Esophagus squamous epithelium (tissue), 5 donors: ENCODE data around the gene RBM19. TPM values are rescaled to one million over a fixed set of nuclear protein-coding genes. Genes with fewer than 3 reads are reported as not detected.

ENCODE experiments used
- DNase-seq: peaks from one replicate; lab custom pipeline; 2025; lab: John Stamatoyannopoulos, UW
- H3K27ac ChIP-seq, 4 donors: fragments of 200-600 bp; sonication (generic); one replicate each; pipeline ENCODE4 v1.5.1; 2016 to 2019; ENCODE audit warnings: mild to moderate bottlenecking in 1 of 4
- H3K27me3 ChIP-seq, 4 donors: fragments of 200-600 bp; sonication (generic); 1 replicate in 3 of 4; 2 replicates in 1 of 4; pipeline versions ENCODE4 v1.5.1 to v1.6.0; 2017 to 2021; ENCODE audit warnings: antibody characterized with exemption in 1 of 4
- H3K36me3 ChIP-seq, 3 donors: fragments of 200-600 bp; sonication (generic); one replicate each; pipeline ENCODE4 v1.5.1; 2016 to 2019
- H3K4me1 ChIP-seq, 3 donors: fragments of 200-600 bp; sonication (generic); one replicate each; pipeline ENCODE4 v1.5.1; 2017 to 2019
- H3K4me3 ChIP-seq, 4 donors: fragments of 200-600 bp; sonication (generic); 1 replicate in 3 of 4; 2 replicates in 1 of 4; pipeline ENCODE4 v1.5.1; 2016 to 2019; ENCODE audit warnings: mild to moderate bottlenecking in 2 of 4, moderate library complexity in 1 of 4
- H3K9me3 ChIP-seq, 3 donors: fragments of 200-600 bp; sonication (generic); one replicate each; pipeline ENCODE4 v1.5.1; 2016 to 2019
- POLR2A ChIP-seq, 4 donors: fragments of 450-650 bp; IDR thresholded peaks; one replicate each; pipeline ENCODE4 v1.6.1; 2017; ENCODE audit warnings: antibody characterized with exemption in 4 of 4, mild to moderate bottlenecking in 4 of 4, moderate library complexity in 3 of 4
- WGBS, 2 donors: methylation state at CpG; one replicate each; pipeline ENCODE4 v1.1.5; 2018; 5-methylcytosine and 5-hydroxymethylcytosine counted together
- intact Hi-C: fragments of 100-400 bp; cut with DNase I; formaldehyde crosslinking; loops from one replicate; pipeline ENCODE4 v1.15.0; 2022
- total RNA-seq, 4 donors: library from RNA; depleted of rRNA; stranded (reverse); fragments of >200 nt; gene quantifications; one replicate each; pipeline ENCODE4 v1.1.0, GENCODE V29; 2016
- TF ChIP-seq, protein P1 (sequence below), 6 experiments: fragments of 450-650 bp in 4 of 6; fragments of 200-600 bp in 2 of 6; sonication (generic) in 2 of 6; IDR thresholded peaks; one replicate each; pipeline ENCODE4 v1.5.1; 2016 to 2019; ENCODE audit warnings: antibody characterized with exemption in 6 of 6, mild to moderate bottlenecking in 4 of 6, moderate library complexity in 4 of 6
- donor health status: DM: yes; HTN: yes; CAD: no.

RBM19 gene
- total RNA-seq, 4 donors from 2014 or later: 13.1 to 32.8 (median 27.4) TPM

- peaks cover 17 to 90% (median 25%) of the 10 kb centered on the region in 3 donors for H3K36me3 ChIP-seq
- TF ChIP-seq POLR2A (IDR thresholded peaks at IDR 0.05): no peak
- TF ChIP-seq, protein P1, sequence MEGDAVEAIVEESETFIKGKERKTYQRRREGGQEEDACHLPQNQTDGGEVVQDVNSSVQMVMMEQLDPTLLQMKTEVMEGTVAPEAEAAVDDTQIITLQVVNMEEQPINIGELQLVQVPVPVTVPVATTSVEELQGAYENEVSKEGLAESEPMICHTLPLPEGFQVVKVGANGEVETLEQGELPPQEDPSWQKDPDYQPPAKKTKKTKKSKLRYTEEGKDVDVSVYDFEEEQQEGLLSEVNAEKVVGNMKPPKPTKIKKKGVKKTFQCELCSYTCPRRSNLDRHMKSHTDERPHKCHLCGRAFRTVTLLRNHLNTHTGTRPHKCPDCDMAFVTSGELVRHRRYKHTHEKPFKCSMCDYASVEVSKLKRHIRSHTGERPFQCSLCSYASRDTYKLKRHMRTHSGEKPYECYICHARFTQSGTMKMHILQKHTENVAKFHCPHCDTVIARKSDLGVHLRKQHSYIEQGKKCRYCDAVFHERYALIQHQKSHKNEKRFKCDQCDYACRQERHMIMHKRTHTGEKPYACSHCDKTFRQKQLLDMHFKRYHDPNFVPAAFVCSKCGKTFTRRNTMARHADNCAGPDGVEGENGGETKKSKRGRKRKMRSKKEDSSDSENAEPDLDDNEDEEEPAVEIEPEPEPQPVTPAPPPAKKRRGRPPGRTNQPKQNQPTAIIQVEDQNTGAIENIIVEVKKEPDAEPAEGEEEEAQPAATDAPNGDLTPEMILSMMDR (IDR thresholded peaks at IDR 0.05): no peak
- DNase-seq: no peak
- H3K4me1 ChIP-seq: no peaks in the 10 kb centered on the region
- no peak overlapping the region for H3K4me3 ChIP-seq
- H3K27ac ChIP-seq: no peak overlapping the region
- no peaks in the 10 kb centered on the region for H3K9me3 ChIP-seq
- no peaks in the 10 kb centered on the region for H3K27me3 ChIP-seq
- intact Hi-C loops: no loop called here
- WGBS, 2 donors: 66 to 73% methylated on average over 4 of the region's 4 CpGs
Measured at GRCh38 chr12:113924341-113924740, 41.8 kb downstream of the RBM19 start.

- Histone ChIP-seq H3K4me3 (no peak overlapping the region), H3K9me3 (no peaks in the 10 kb centered on the region), H3K27ac (no peak overlapping the region), H3K36me3 (peaks cover 17 to 91% (median 25%) of the 10 kb centered on the region in 3 donors), H3K4me1 (no peaks in the 10 kb centered on the region), H3K27me3 (no peaks in the 10 kb centered on the region)
- intact Hi-C loops: no loop called here
- WGBS, 2 donors: 98 to 100% methylated on average over 5 of the region's 5 CpGs
- DNase-seq: no peak
- no peak for TF ChIP-seq POLR2A (IDR thresholded peaks at IDR 0.05)
- TF ChIP-seq, protein P1 (IDR thresholded peaks at IDR 0.05): no peak
Measured at GRCh38 chr12:113923251-113923650, 42.9 kb downstream of the RBM19 start.

DNA sequence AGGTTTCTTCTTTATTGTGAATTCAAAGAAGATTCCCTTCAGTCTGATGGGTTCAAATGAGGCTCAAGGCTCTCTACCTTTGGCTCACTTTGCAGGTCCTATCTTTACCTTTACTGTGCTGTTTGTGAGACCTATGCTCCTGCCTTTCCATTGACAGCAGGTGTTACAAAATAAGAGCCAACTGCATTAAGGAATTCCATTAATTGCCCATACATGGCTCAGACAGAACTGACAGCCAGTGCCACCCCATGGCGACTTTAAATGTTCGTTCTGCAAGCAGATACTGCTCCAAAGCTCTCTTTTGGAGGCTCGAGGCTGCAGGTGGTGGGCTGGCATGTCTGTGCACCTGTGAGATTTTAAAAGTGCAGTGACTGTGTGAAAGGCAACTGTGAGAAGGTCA, 44.7 kb downstream of the RBM19 start:
- peaks cover 17 to 100% (median 30%) of the 10 kb centered on the region in 3 donors for H3K36me3 ChIP-seq
- WGBS, 2 donors: 90% methylated on average over 3 of the region's 3 CpGs; no CpG with 5 or more reads in 1 of the 2 donors

DNA sequence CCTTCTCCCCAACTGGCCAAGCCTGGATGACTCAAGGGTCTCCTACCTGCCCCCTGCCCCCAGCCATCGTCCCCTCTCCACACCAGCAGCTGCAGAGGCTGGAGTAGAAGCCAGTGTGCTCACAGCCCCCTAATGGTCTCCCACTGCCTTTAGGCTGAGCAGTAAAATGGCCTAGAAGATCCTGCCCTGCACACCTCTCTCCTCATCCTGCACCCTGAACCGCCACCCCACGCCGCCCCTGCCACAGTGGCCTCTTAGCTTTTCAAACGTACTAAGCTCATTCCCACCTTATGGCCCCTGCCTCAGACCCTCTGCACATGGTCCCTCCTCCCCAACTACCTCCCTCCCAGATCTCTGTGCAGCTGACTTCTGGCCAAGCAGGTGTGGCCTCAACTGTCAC, 46.3 kb downstream of the RBM19 start:
- WGBS, 2 donors: 92 to 93% methylated on average over 4 to 5 of the region's 5 CpGs
- intact Hi-C loops: loop anchor here (10.0 kb wide), 1 partner anchor 455 kb away; no protein-coding TSS in a partner anchor
- TF ChIP-seq, protein P1 (IDR thresholded peaks at IDR 0.05): no peak
- TF ChIP-seq POLR2A (IDR thresholded peaks at IDR 0.05): no peak
- Histone ChIP-seq H3K9me3 (no peaks in the 10 kb centered on the region), H3K4me3 (no peak overlapping the region), H3K27me3 (no peaks in the 10 kb centered on the region), H3K27ac (no peak overlapping the region), H3K36me3 (peaks cover 12 to 100% (median 23%) of the 10 kb centered on the region in 3 donors), H3K4me1 (no peaks in the 10 kb centered on the region)
- no peak for DNase-seq

More for the DNA sequence above, 44.7 kb downstream of the RBM19 start:
- H3K4me3 ChIP-seq: no peak overlapping the region
- H3K9me3 ChIP-seq: no peaks in the 10 kb centered on the region
- TF ChIP-seq, protein P1 (IDR thresholded peaks at IDR 0.05): no peak
- TF ChIP-seq POLR2A (IDR thresholded peaks at IDR 0.05): no peak
- DNase-seq: no peak
- H3K4me1 ChIP-seq: no peaks in the 10 kb centered on the region
- intact Hi-C loops: no loop called here
- H3K27me3 ChIP-seq: no peaks in the 10 kb centered on the region
- no peak overlapping the region for H3K27ac ChIP-seq

DNA sequence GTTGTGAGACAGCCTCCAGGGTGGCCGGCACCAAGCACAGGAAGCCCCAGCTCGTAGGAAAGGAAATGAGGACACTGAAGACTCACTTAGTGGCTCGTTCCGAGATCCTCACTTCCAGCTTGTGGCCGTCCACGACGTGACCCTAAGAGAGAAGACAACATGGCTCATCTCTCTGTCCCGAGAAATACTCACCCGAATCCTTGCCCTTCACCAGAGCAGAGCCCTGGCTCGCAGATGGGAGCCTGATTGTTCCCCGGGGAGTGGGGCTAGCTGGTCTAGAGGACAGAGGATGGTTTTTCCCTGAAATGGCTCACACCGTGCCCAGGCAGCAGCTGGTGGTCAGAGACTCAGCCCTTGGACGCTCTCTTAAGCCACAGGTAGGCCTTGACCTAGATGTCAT, 47.8 kb downstream of the RBM19 start:
- no peaks in the 10 kb centered on the region for H3K9me3 ChIP-seq
- H3K4me1 ChIP-seq: peaks cover 0 to 5% (median 0%) of the 10 kb centered on the region in 3 donors
- DNase-seq: no peak
- H3K4me3 ChIP-seq: no peak overlapping the region
- intact Hi-C loops: loop anchor here (10.0 kb wide), 1 partner anchor 454 kb away; no protein-coding TSS in a partner anchor
- 83 to 89% methylated on average over 8 to 10 of the region's 13 CpGs for WGBS, 2 donors
- H3K27me3 ChIP-seq: no peaks in the 10 kb centered on the region
- no peak overlapping the region for H3K27ac ChIP-seq
- H3K36me3 ChIP-seq: peaks cover 3 to 99% (median 14%) of the 10 kb centered on the region in 3 donors
- no peak for TF ChIP-seq POLR2A (IDR thresholded peaks at IDR 0.05)
- TF ChIP-seq, protein P1 (IDR thresholded peaks at IDR 0.05): no peak
